ENCODE results near the gene KANSL3. TPM values are rescaled to one million over a fixed set of nuclear protein-coding genes. Genes with fewer than 3 reads are reported as not detected.

KANSL3 gene
- total and polyA plus RNA-seq, 2 donors (not counting 3 experiments of a cell fraction or from before 2014, with no cell fraction given): 27.7 to 36.9 TPM

GRCh38 chr2:96618596-96619283 lies 19.4 kb downstream of the KANSL3 start:
- Histone ChIP-seq H3K4me1 (ENCODE audit: control insufficient read depth, extremely low read depth, insufficient read depth, low read length) (peaks cover 2% of the 10 kb centered on the region), H2AFZ (ENCODE audit: low read depth, low read length) (no peak overlapping the region), H4K20me1 (replicated peaks; ENCODE audit: control insufficient read depth, extremely low read depth, insufficient read depth, low read length) (no peaks in the 10 kb centered on the region), H3K9me1 (replicated peaks; ENCODE audit: control insufficient read depth, extremely low read depth, insufficient read depth, low read length) (no peaks in the 10 kb centered on the region), H3K36me3 (ENCODE audit: control insufficient read depth in 2 of 2, extremely low read depth in 1 of 2, insufficient read depth in 2 of 2, low read length in 2 of 2) (peaks cover 4 to 15% of the 10 kb centered on the region in 2 experiments), H3K79me2 (ENCODE audit: control insufficient read depth, insufficient read depth, low read length) (peaks cover 7% of the 10 kb centered on the region), H3K4me3 (replicated peaks in 1 of 3; ENCODE audit: insufficient read depth in 1 of 3, low read depth in 1 of 3, low read length in 3 of 3) (no peak overlapping the region), H3K9ac (replicated peaks; ENCODE audit: extremely low read depth, insufficient read depth, low read length) (no peak overlapping the region), H3K9me3 (replicated peaks; ENCODE audit: control insufficient read depth, insufficient read depth, low read length) (no peaks in the 10 kb centered on the region), H3K4me2 (ENCODE audit: insufficient read depth, low read length) (no peak overlapping the region), H3K27ac (ENCODE audit: insufficient read depth, low read depth, low read length) (no peak overlapping the region), H3K27me3 (ENCODE audit: control insufficient read depth in 2 of 2, insufficient read depth in 2 of 2, low read length in 2 of 2) (no peaks in the 10 kb centered on the region)
- ChIA-PET CTCF (interaction anchor here (1.2 to 1.5 kb wide), 2 partner anchors 9 to 14 kb away, joined by 4 read pairs; no protein-coding TSS in a partner anchor), POLR2A (no interaction called here)
- TF ChIP-seq MAX (IDR thresholded peaks at IDR 0.05; ENCODE audit: insufficient read depth, insufficient read length) (no peak), MYC (IDR thresholded peaks at IDR 0.05; ENCODE audit: low read depth, low read length) (no peak), JUN (IDR thresholded peaks at IDR 0.05; ENCODE audit: borderline replicate concordance, insufficient read depth, insufficient read length, low read depth) (no peak), POLR2AphosphoS5 (IDR thresholded peaks at IDR 0.05; ENCODE audit: insufficient read depth, low read depth, low read length) (no peak), FOS (IDR thresholded peaks at IDR 0.05; ENCODE audit: borderline replicate concordance, insufficient read depth, low read length) (no peak), EZH2 (IDR thresholded peaks at IDR 0.05; ENCODE audit: borderline replicate concordance, low read depth, low read length, severe bottlenecking) (no peak), GATA2 (IDR thresholded peaks at IDR 0.05; ENCODE audit: insufficient read depth, insufficient read length, low read depth, low read length) (no peak), POLR2A (IDR thresholded peaks at IDR 0.05; ENCODE audit: low read depth, low read length) (no peak), CTCF (IDR thresholded peaks at IDR 0.05; ENCODE audit: extremely low read depth in 1 of 2, insufficient read depth in 1 of 2, low read depth in 1 of 2, low read length in 2 of 2) (no peak)
- dilution Hi-C loops (cut with MboI; ENCODE audit: extremely low pct_ligation_motif_present, low sequenced_read_pairs) (no loop called here), intact Hi-C loops (cut with micrococcal nuclease) (no loop called here)
- BruUV-seq (replicated peaks): no TSS peak
- DNase-seq (ENCODE audit: low read depth, low spot score): no peak
- no peak for FAIRE-seq

Data from endothelial cell of umbilical vein (primary cell).